ENCODE results near the gene RGR.

Gene RGR

GRCh38 chr10:84201244-84201606 lies 43.6 kb upstream of the RGR start:
- H3K27ac ChIP-seq: no peak overlapping the region
- no peak for TF ChIP-seq ZFX (IDR thresholded peaks at IDR 0.05)
- TF ChIP-seq, protein P1, sequence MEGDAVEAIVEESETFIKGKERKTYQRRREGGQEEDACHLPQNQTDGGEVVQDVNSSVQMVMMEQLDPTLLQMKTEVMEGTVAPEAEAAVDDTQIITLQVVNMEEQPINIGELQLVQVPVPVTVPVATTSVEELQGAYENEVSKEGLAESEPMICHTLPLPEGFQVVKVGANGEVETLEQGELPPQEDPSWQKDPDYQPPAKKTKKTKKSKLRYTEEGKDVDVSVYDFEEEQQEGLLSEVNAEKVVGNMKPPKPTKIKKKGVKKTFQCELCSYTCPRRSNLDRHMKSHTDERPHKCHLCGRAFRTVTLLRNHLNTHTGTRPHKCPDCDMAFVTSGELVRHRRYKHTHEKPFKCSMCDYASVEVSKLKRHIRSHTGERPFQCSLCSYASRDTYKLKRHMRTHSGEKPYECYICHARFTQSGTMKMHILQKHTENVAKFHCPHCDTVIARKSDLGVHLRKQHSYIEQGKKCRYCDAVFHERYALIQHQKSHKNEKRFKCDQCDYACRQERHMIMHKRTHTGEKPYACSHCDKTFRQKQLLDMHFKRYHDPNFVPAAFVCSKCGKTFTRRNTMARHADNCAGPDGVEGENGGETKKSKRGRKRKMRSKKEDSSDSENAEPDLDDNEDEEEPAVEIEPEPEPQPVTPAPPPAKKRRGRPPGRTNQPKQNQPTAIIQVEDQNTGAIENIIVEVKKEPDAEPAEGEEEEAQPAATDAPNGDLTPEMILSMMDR (conservative IDR thresholded peaks at IDR 0.05): no peak

- H3K27ac ChIP-seq: no peak overlapping the region
- no peak for TF ChIP-seq ZFX (IDR thresholded peaks at IDR 0.05)
- TF ChIP-seq, protein P1 (conservative IDR thresholded peaks at IDR 0.05): no peak
Measured at GRCh38 chr10:84201682-84202081, 43.2 kb upstream of the RGR start.

DNA sequence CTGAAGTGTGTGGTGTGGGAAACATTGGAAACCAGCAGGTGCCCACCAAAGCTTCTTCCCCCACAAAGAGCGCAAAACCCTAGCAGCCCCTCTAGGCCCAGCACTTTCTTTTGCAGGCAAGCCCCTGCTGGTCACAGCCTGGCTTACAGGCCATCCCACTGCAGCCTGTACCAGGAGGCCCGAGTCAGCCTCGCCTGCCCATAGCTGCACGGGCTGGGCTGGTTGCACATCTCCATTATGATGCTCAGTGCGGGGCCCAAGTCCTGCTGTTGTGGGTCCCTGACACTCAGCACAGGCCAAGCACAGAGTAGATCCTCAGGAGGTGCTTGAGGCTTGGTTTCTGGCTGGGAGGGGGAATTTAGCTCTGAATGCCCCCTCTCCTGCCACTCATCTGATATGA lies 42.5 kb upstream of the RGR start:
- H3K27ac ChIP-seq: no peak overlapping the region
- TF ChIP-seq ZFX (IDR thresholded peaks at IDR 0.05): no peak
- TF ChIP-seq, protein P1 (conservative IDR thresholded peaks at IDR 0.05): no peak

GRCh38 chr10:84204122-84204521 lies 40.7 kb upstream of the RGR start:
- no peak overlapping the region for H3K27ac ChIP-seq
- no peak for TF ChIP-seq ZFX (IDR thresholded peaks at IDR 0.05)
- TF ChIP-seq, protein P1 (conservative IDR thresholded peaks at IDR 0.05): peak; percentile 68

GRCh38 chr10:84204610-84205009 lies 40.2 kb upstream of the RGR start:
- TF ChIP-seq, protein P1 (conservative IDR thresholded peaks at IDR 0.05): no peak
- TF ChIP-seq ZFX (IDR thresholded peaks at IDR 0.05): no peak
- no peak overlapping the region for H3K27ac ChIP-seq

DNA sequence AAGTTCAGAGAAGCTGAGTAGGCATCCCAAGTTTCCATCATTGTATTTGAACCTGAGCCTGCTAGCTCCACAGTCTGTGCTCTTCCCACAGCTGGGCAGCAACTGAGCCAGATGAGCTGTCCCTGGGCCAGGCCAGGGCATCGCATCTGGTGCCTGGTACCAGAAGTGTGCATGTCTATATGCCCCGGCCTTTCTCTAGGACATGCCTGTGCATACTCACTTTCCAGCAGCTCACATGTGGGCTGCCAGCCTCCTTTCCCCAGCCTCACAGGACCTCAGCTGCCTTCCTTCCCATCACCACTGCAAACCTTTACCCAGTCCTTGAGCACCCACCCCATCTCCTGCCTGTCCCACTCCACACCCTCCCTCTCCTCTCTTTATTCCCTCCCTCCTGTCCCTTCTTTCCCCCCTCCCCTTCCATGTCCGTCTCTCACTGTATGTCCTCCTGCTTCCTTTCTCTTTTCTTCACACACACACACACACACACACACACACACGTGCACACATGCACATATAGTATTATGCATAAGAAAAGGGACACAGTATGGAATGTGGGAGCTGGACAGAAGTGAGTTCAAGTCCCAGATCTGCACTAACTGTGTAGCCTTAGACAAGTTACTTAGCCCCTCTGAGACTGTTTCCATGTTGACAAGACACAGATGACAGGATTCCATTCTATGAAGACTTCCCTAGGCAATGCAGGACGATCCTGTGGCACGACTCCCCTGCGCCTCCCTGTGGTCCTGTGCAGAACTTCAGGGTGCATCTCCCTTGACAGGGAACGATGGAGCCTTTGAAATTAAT lies 39.6 kb upstream of the RGR start:
- no peak for TF ChIP-seq ZFX (IDR thresholded peaks at IDR 0.05)
- TF ChIP-seq, protein P1 (conservative IDR thresholded peaks at IDR 0.05): peak; percentile 93
- no peak overlapping the region for H3K27ac ChIP-seq

DNA sequence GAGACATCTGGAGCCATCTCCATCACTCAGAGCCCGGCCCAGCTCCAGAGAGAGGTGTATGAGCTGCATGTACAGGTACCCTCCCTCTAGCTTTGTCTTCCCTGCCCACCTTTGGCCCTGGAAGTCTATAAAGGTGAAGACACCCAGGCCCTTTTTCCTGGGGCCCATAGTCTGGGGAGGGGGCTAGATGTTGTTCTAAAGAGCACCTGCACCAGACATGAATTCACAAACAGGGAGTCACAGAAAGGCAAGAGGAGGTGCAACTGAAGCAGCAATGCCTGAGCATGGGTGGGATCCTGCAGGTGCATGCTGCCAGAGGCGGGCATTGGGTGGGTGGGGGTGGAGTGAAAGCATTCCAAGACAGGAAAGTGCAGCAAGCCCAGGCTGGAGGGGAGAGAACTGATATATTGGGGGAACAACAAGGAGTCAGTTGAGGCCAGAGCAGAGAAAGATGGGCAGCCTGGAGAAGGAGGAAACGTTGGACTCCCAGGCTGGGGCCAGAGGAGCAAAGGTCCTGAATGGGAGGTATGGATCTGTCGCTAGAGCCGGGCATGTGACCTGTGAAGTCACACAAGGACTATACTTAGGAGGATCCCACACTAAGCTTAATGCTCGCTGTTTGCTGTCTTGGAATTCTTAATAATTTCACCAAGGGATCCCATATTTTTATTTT lies 38.9 kb upstream of the RGR start:
- no peak for TF ChIP-seq ZFX (IDR thresholded peaks at IDR 0.05)
- TF ChIP-seq, protein P1 (conservative IDR thresholded peaks at IDR 0.05): peak; percentile 65

More for the DNA sequence above, 38.9 kb upstream of the RGR start:
- H3K27ac ChIP-seq: no peak overlapping the region
